HCT116 (cell line): ENCODE results near the gene LSAMP. TPM values are rescaled to one million over a fixed set of nuclear protein-coding genes. Genes with fewer than 3 reads are reported as not detected.

ENCODE experiments used
- ATAC-seq: fragments of 200-7000 bp; cut with Tn5 transposase; 2 replicates; pipeline ENCODE4 v1.9.1; 2020; ENCODE audit warnings: mild to moderate bottlenecking, moderate library complexity
- BruUV-seq: library from RNA; stranded (reverse); fragments of 400-500 nt; replicated peaks from 2 replicates; lab custom pipeline; 2021; lab: Mats Ljungman, UMichigan
- CTCF ChIA-PET: fragments of 300-600 bp; sonication (Branson Sonifier 250); formaldehyde crosslinking; loops from one replicate; lab custom pipeline; 2021; ENCODE audit warnings: antibody characterized with exemption; lab: Charles Lee
- POLR2A ChIA-PET: fragments of 300-600, 350-600 bp; sonication (Branson Sonifier 250); formaldehyde crosslinking; loops from one replicate; lab custom pipeline; 2021; ENCODE audit warnings: antibody characterized with exemption; lab: Charles Lee
- RAD21 ChIA-PET, 2 experiments: fragments of 300-600 bp; sonication (Branson Sonifier 250); formaldehyde crosslinking; loops; one replicate each; lab custom pipeline; 2023; ENCODE audit warnings: low total read pairs in 2 of 2; ENCODE audit not compliant: uncharacterized antibody in 2 of 2, unreplicated experiment in 2 of 2, low non-redundant PET in 1 of 2; lab: Charles Lee
- DNase-seq: peaks from one replicate; pipeline ENCODE4 v3.0.0-alpha.2; 2010; ENCODE audit warnings: low read depth, low spot score
- H2AFZ ChIP-seq: fragments of 200-600 bp; shearing (Covaris generic), sonication (generic); 2 replicates; pipeline ENCODE4 v1.6.1; 2017; ENCODE audit warnings: low read depth, mixed run types, mixed read lengths, antibody characterized with exemption, low read length; ENCODE audit not compliant: poor library complexity, severe bottlenecking
- H3K27ac ChIP-seq: 2 replicates; pipeline ENCODE4 v1.5.1; 2012; ENCODE audit warnings: low read depth, low read length
- H3K27me3 ChIP-seq: fragments of 200-600 bp; sonication (generic); 2 replicates; pipeline ENCODE4 v1.6.1; 2016; ENCODE audit warnings: mixed run types, low read length, mixed read lengths; ENCODE audit not compliant: insufficient read depth
- H3K36me3 ChIP-seq, 2 experiments: fragments of 200-500 bp in 1 of 2; fragments of 200-600 bp in 1 of 2; sonication (Bioruptor generic) in 1 of 2; sonication (generic) in 1 of 2; 2 replicates each; pipeline versions ENCODE4 v1.5.1 to v1.6.1; 2014 to 2016; ENCODE audit warnings: low read length in 2 of 2, inconsistent platforms in 1 of 2, mixed read lengths in 1 of 2, mixed run types in 1 of 2; ENCODE audit not compliant: insufficient read depth in 2 of 2, control insufficient read depth in 1 of 2
- H3K4me1 ChIP-seq, 2 experiments: fragments of 200-600 bp in 1 of 2; sonication (generic) in 1 of 2; 2 replicates each; pipeline versions ENCODE4 v1.5.1 to v1.6.1; 2012 to 2017; ENCODE audit warnings: low read length in 2 of 2, inconsistent platforms in 1 of 2, mild to moderate bottlenecking in 1 of 2, mixed read lengths in 1 of 2, mixed run types in 1 of 2, moderate library complexity in 1 of 2; ENCODE audit not compliant: insufficient read depth in 2 of 2, control insufficient read depth in 1 of 2
- H3K4me2 ChIP-seq: fragments of 200-600 bp; sonication (generic); 2 replicates; pipeline ENCODE4 v1.6.1; 2017; ENCODE audit warnings: mixed run types, low read length, mixed read lengths
- H3K4me3 ChIP-seq, 2 experiments: fragments of 200-600 bp in 1 of 2; sonication (generic) in 1 of 2; replicated peaks in 1 of 2; 2 replicates each; pipeline ENCODE4 v1.5.1; 2011 to 2016; ENCODE audit warnings: low read length in 2 of 2, control low read depth in 1 of 2, low read depth in 1 of 2, mild to moderate bottlenecking in 1 of 2, mixed read lengths in 1 of 2, mixed run types in 1 of 2
- H3K79me2 ChIP-seq: fragments of 200-600 bp; sonication (generic); 2 replicates; pipeline ENCODE4 v1.6.1; 2017; ENCODE audit warnings: mild to moderate bottlenecking, mixed run types, low read length, moderate library complexity, mixed read lengths; ENCODE audit not compliant: insufficient read depth
- H3K9ac ChIP-seq: fragments of 200-600 bp; sonication (generic); 2 replicates; pipeline ENCODE4 v1.6.1; 2016; ENCODE audit warnings: low read length, mixed read lengths
- H3K9me2 ChIP-seq: fragments of 200-600 bp; sonication (generic), shearing (Covaris generic); 2 replicates; pipeline ENCODE4 v1.6.1; 2017; ENCODE audit warnings: mixed run types, mild to moderate bottlenecking, moderate library complexity; ENCODE audit not compliant: insufficient read depth
- H3K9me3 ChIP-seq, 2 experiments: fragments of 200-500 bp in 1 of 2; fragments of 200-600 bp in 1 of 2; sonication (Bioruptor generic) in 1 of 2; sonication (generic) in 1 of 2; 2 replicates each; pipeline ENCODE4 v1.6.1; 2014 to 2017; ENCODE audit warnings: low read length in 2 of 2, mixed read lengths in 2 of 2, inconsistent platforms in 1 of 2, low read depth in 1 of 2, mild to moderate bottlenecking in 1 of 2, mixed run types in 1 of 2, moderate library complexity in 1 of 2; ENCODE audit not compliant: control insufficient read depth in 1 of 2, insufficient read depth in 1 of 2
- H4K20me1 ChIP-seq: fragments of 200-600 bp; sonication (generic), shearing (Covaris generic); 2 replicates; pipeline ENCODE4 v1.6.1; 2017; ENCODE audit warnings: mixed run types, mild to moderate bottlenecking, moderate library complexity; ENCODE audit not compliant: insufficient read depth
- CBX3 ChIP-seq: IDR thresholded peaks from 2 replicates; pipeline ENCODE4 v1.6.1; 2012; ENCODE audit warnings: low read depth
- CEBPB ChIP-seq: IDR thresholded peaks from 2 replicates; pipeline ENCODE4 v1.6.1; 2012; ENCODE audit warnings: low read depth
- EGR1 ChIP-seq: IDR thresholded peaks from 2 replicates; pipeline ENCODE4 v1.6.1; 2012; ENCODE audit warnings: low read depth
- ELF1 ChIP-seq: IDR thresholded peaks from 2 replicates; pipeline ENCODE4 v1.6.1; 2012; ENCODE audit warnings: low read depth, borderline replicate concordance
- EZH2phosphoT487 ChIP-seq: fragments of 200-600 bp; IDR thresholded peaks from 2 replicates; pipeline ENCODE4 v1.6.1; 2018; ENCODE audit warnings: antibody characterized with exemption, borderline replicate concordance
- FOSL1 ChIP-seq: IDR thresholded peaks from 2 replicates; pipeline ENCODE4 v1.6.1; 2012; ENCODE audit warnings: low read depth
- JUND ChIP-seq: IDR thresholded peaks from 2 replicates; pipeline ENCODE4 v1.6.1; 2012
- POLR2A ChIP-seq: IDR thresholded peaks from 2 replicates; pipeline ENCODE4 v1.7.0; 2011; ENCODE audit warnings: borderline replicate concordance; ENCODE audit not compliant: insufficient read depth, insufficient read length; ENCODE audit errors: extremely low read depth
- POLR2AphosphoS5 ChIP-seq: IDR thresholded peaks from 2 replicates; pipeline ENCODE4 v1.6.1; 2011; ENCODE audit warnings: mild to moderate bottlenecking, low read depth, low read length, moderate library complexity
- RAD21 ChIP-seq: IDR thresholded peaks from 2 replicates; pipeline ENCODE4 v1.6.1; 2012; ENCODE audit warnings: low read depth, mild to moderate bottlenecking
- SIN3A ChIP-seq: IDR thresholded peaks from 2 replicates; pipeline ENCODE4 v1.6.1; 2012; ENCODE audit warnings: low read depth
- SRF ChIP-seq: IDR thresholded peaks from 2 replicates; pipeline ENCODE4 v1.6.1; 2012; ENCODE audit warnings: low read depth
- TCF7L2 ChIP-seq: IDR thresholded peaks from 2 replicates; pipeline ENCODE4 v1.7.0; 2011; ENCODE audit warnings: borderline replicate concordance, inconsistent platforms; ENCODE audit not compliant: insufficient read depth, insufficient read length; ENCODE audit errors: extremely low read depth
- YY1 ChIP-seq: IDR thresholded peaks from 2 replicates; pipeline ENCODE4 v1.6.1; 2011; ENCODE audit warnings: low read length, low read depth, moderate library complexity, mild to moderate bottlenecking; ENCODE audit not compliant: insufficient replicate concordance; ENCODE audit errors: extremely low read depth
- ZFX ChIP-seq: fragments of 450-650 bp; IDR thresholded peaks from 2 replicates; pipeline ENCODE4 v1.6.1; 2017
- ZNF274 ChIP-seq: fragments of 200-500 bp; sonication (Bioruptor generic); IDR thresholded peaks from 2 replicates; pipeline ENCODE4 v1.6.1; 2014; ENCODE audit warnings: mild to moderate bottlenecking, low read depth, low read length, inconsistent platforms
- intact Hi-C: fragments of 100-400 bp; cut with micrococcal nuclease; formaldehyde crosslinking; loops from 2 replicates; pipeline ENCODE4 v1.10.0; 2022
- total RNA-seq: library from RNA; stranded (reverse); gene quantifications from one replicate; pipeline ENCODE4 v1.2.1, GENCODE V29; 2021; ENCODE audit not compliant: unreplicated experiment
- TF ChIP-seq, protein P1 (sequence below), 3 experiments: fragments of 200-600 bp in 1 of 3; sonication (generic) in 1 of 3; IDR thresholded peaks in 2 of 3; conservative IDR thresholded peaks in 1 of 3; 2 replicates each; pipeline ENCODE4 v1.5.1; 2012 to 2017; ENCODE audit warnings: low read depth in 2 of 3, low read length in 2 of 3, antibody characterized with exemption in 1 of 3, borderline replicate concordance in 1 of 3, control low read depth in 1 of 3, mild to moderate bottlenecking in 1 of 3, mixed read lengths in 1 of 3, mixed run types in 1 of 3, moderate library complexity in 1 of 3; ENCODE audit not compliant: insufficient read depth in 1 of 3
- TF ChIP-seq, protein P2 (sequence below): IDR thresholded peaks from 2 replicates; pipeline ENCODE4 v1.6.1; 2011; ENCODE audit warnings: mild to moderate bottlenecking, low read length, moderate library complexity; ENCODE audit not compliant: insufficient replicate concordance; ENCODE audit errors: extremely low read depth

The LSAMP gene
- total RNA-seq, 1 experiment from 2014 or later = 0.25 TPM

DNA sequence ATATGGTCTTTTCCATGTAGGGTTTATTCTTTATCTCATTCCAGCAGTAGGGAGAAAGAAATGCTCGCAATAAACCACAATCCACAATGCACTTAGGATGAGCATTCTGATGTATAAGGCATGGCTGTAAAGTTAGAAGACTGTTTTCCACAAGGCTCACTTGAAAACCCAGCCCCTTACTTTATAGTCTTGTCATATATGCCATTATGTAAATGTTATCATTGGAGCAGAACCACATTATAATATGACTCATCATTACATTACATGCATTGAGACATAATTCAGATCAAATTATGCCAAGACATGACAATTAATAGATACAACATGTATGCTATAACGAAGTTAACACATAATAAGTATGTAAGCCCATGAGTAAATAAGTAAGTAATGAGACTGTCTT lies 348.1 kb downstream of the LSAMP start:
- TF ChIP-seq POLR2A (no peak), CEBPB (no peak), ZNF274 (no peak), CBX3 (no peak), RAD21 (no peak), EZH2phosphoT487 (no peak), POLR2AphosphoS5 (no peak), SRF (no peak), TCF7L2 (no peak), YY1 (no peak), ZFX (no peak), SIN3A (no peak), ELF1 (no peak), FOSL1 (no peak), JUND (no peak), EGR1 (no peak)
- TF ChIP-seq, protein P1, sequence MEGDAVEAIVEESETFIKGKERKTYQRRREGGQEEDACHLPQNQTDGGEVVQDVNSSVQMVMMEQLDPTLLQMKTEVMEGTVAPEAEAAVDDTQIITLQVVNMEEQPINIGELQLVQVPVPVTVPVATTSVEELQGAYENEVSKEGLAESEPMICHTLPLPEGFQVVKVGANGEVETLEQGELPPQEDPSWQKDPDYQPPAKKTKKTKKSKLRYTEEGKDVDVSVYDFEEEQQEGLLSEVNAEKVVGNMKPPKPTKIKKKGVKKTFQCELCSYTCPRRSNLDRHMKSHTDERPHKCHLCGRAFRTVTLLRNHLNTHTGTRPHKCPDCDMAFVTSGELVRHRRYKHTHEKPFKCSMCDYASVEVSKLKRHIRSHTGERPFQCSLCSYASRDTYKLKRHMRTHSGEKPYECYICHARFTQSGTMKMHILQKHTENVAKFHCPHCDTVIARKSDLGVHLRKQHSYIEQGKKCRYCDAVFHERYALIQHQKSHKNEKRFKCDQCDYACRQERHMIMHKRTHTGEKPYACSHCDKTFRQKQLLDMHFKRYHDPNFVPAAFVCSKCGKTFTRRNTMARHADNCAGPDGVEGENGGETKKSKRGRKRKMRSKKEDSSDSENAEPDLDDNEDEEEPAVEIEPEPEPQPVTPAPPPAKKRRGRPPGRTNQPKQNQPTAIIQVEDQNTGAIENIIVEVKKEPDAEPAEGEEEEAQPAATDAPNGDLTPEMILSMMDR (IDR thresholded peaks at IDR 0.05 in 2 of 3, conservative IDR thresholded peaks at IDR 0.05 in 1 of 3; ENCODE audit: borderline replicate concordance in 1 of 3, insufficient read depth in 1 of 3, low read depth in 2 of 3, low read length in 2 of 3) = no peak
- TF ChIP-seq, protein P2, sequence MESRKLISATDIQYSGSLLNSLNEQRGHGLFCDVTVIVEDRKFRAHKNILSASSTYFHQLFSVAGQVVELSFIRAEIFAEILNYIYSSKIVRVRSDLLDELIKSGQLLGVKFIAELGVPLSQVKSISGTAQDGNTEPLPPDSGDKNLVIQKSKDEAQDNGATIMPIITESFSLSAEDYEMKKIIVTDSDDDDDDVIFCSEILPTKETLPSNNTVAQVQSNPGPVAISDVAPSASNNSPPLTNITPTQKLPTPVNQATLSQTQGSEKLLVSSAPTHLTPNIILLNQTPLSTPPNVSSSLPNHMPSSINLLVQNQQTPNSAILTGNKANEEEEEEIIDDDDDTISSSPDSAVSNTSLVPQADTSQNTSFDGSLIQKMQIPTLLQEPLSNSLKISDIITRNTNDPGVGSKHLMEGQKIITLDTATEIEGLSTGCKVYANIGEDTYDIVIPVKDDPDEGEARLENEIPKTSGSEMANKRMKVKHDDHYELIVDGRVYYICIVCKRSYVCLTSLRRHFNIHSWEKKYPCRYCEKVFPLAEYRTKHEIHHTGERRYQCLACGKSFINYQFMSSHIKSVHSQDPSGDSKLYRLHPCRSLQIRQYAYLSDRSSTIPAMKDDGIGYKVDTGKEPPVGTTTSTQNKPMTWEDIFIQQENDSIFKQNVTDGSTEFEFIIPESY = no peak
- no peak overlapping the region for H3K9ac ChIP-seq
- ATAC-seq (no peak), DNase-seq (no peak)
- no peak overlapping the region for H3K4me2 ChIP-seq
- H3K4me3 ChIP-seq = no peak overlapping the region
- H3K27ac ChIP-seq = no peak overlapping the region
- H3K27me3 ChIP-seq = no peaks in the 10 kb centered on the region
- no peak overlapping the region for H2AFZ ChIP-seq
- H4K20me1 ChIP-seq = no peaks in the 10 kb centered on the region
- intact Hi-C loops = no loop called here
- H3K9me3 ChIP-seq = no peaks in the 10 kb centered on the region
- no peaks in the 10 kb centered on the region for H3K79me2 ChIP-seq
- CTCF ChIA-PET = no interaction called here
- no peaks in the 10 kb centered on the region for H3K9me2 ChIP-seq
- H3K4me1 ChIP-seq = no peaks in the 10 kb centered on the region
- POLR2A ChIA-PET = no interaction called here
- RAD21 ChIA-PET = no interaction called here
- BruUV-seq = no TSS peak
- no peaks in the 10 kb centered on the region for H3K36me3 ChIP-seq
